AG10803 (cell line): ENCODE results near the gene KIAA0040.

Experiments used
- DNase-seq: peaks from one replicate; pipeline ENCODE4 v3.0.0; 2010; ENCODE audit warnings: low read depth
- H3K4me3 ChIP-seq: 2 replicates; pipeline ENCODE4 v1.5.1; 2011; ENCODE audit warnings: mild to moderate bottlenecking, low read length, control low read depth
- CTCF ChIP-seq: conservative IDR thresholded peaks from 2 replicates; pipeline ENCODE4 v1.5.1; 2011; ENCODE audit warnings: mild to moderate bottlenecking, low read length, control low read depth, inconsistent platforms

The KIAA0040 gene

DNA sequence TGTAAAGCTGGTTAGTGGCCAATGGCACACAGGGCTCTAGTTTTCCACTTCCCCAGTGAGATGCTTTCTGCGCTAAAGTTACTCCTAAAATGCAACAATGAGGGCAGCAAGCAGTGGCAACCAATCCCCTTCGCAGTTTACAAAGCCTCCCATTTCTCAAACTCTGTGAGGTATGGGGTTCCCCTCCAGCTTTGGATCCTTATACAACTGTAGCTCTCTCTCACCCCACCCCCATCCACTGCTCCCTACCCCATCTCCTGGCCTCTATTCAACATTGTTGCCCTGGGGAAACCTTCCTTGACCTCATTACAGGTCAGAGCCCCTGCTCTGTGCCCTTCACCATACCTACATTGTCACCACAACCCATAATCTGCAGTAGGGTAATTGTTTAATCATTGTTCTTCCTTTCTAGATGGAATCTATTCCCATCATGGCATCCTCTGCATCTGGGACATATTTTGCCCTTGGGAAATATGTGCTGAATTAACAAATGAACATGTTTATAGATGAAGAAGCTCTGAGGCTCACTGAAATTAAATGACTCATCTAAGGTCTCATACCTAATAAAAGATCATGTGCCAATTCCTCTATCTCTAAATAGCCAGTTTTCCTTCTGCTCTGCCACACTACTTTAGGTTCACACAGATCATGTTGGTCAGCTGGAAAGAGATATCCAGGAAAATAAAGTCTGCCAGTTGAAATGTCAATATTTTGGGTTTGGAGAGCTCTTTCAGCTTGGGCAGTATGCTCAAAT, 12.6 kb downstream of the KIAA0040 start:
- no peak overlapping the region for H3K4me3 ChIP-seq
- no peak for TF ChIP-seq CTCF
- DNase-seq: no peak

DNA sequence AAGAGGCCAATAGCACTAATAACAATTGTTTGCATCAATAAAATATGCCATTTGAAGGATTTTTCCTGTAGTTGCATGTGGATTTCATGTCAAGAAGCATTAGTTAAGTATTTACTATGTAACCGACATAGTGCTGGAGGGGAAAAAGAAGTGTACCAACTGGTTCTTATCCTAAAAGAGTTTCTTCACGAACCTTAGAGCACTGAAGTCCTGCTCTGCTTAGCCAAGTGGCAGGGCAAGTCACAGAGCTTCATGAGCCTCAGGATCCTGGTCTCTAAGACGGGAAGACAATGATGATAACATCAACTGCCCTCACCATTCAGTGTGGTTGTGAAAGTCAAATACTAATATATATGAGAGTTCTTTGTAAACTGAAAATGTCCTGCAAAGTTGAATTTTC, 14.1 kb downstream of the KIAA0040 start:
- TF ChIP-seq CTCF: no peak
- DNase-seq: no peak

GRCh38 chr1:175178056-175178455, 14.5 kb downstream of the KIAA0040 start:
- no peak overlapping the region for H3K4me3 ChIP-seq
- TF ChIP-seq CTCF: no peak
- no peak for DNase-seq

More for the DNA sequence above, 14.1 kb downstream of the KIAA0040 start:
- H3K4me3 ChIP-seq: no peak overlapping the region

- DNase-seq: no peak
- TF ChIP-seq CTCF: no peak
- H3K4me3 ChIP-seq: no peak overlapping the region
Measured at GRCh38 chr1:175176246-175176645, 16.3 kb downstream of the KIAA0040 start.

DNA sequence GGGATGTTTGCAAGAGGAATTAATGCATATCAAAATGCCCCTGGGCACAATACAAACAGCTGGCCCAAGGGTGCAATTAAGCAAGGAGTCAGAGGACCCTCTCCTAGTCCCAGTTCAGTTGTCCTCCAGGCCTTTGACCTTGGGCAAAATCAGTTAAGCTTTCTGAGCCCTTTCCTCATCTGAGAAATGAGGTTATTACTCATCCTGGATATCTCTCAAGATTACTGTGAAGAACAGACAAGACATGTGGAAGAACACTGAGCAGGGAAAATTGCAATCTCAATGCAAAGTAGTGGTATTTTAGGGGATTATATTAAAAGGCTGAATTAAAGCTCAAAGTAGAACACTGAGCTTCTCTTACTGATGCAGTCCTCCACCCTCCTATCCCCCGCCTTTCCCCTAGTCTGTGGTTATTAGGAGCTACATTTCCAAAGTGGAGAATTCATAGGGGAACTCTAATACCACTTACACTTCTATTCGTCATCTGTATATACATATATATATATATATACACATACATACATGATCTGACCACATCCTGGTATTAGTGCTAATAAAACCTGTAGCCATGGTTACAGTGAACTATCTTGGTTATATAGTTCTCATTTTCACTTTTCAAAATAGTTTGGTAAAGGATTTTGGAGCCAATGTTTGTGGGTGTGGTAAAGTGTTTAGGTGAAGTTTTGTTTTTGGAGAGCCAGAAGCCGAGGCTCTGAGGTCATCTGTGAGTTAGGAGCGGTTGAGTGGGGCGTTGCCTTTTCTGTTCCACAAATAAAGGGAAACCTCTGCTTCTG, 18.1 kb downstream of the KIAA0040 start:
- TF ChIP-seq CTCF: no peak
- no peak overlapping the region for H3K4me3 ChIP-seq
- no peak for DNase-seq

DNA sequence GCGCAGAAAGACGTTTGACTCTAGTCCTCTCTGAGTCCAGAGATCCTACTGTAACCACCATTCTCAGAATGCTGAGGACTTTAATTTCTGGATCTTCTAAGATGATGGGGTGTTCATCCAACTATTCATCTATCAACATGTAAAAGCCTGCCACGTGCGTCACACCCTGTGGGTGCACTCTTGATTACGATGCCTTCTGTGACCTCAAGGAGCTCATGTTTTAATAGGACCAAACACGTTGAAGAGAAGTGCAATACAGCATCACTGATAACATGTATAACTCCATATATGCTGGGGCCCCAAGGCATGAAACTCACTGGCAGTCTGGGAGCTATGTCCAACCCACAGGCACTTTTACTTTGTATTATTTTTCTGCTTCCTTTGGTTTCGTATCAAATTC, 19.0 kb downstream of the KIAA0040 start:
- no peak overlapping the region for H3K4me3 ChIP-seq
- no peak for DNase-seq
- no peak for TF ChIP-seq CTCF

GRCh38 chr1:175172503-175172902, 20.1 kb downstream of the KIAA0040 start:
- no peak for DNase-seq
- no peak for TF ChIP-seq CTCF

More at GRCh38 chr1:175172503-175172902, 20.1 kb downstream of the KIAA0040 start:
- H3K4me3 ChIP-seq: no peak overlapping the region
